BE2C (cell line): ENCODE measurements around the gene PPP1R26.
A peak's percentile ranks its signal among the peaks of the same experiment; 100 is the strongest.

Experiments
- DNase-seq: peaks from one replicate; pipeline ENCODE4 v3.0.0-alpha.2; 2020
- H3K27me3 ChIP-seq: fragments of 250-450 bp; sonication (Bioruptor Pico); 2 replicates; pipeline ENCODE4 v1.5.1; 2020; ENCODE audit warnings: mild to moderate bottlenecking
- H3K36me3 ChIP-seq: fragments of 250-450 bp; sonication (Bioruptor Pico); 2 replicates; pipeline ENCODE4 v1.5.1; 2020; ENCODE audit warnings: mild to moderate bottlenecking
- H3K4me1 ChIP-seq: fragments of 250-450 bp; sonication (Bioruptor Pico); 2 replicates; pipeline ENCODE4 v1.5.1; 2020
- H3K4me3 ChIP-seq: 2 replicates; pipeline ENCODE4 v1.5.1; 2011; ENCODE audit warnings: low read depth, low read length
- H3K9me3 ChIP-seq: fragments of 250-450 bp; sonication (Bioruptor Pico); 2 replicates; pipeline ENCODE4 v1.5.1; 2020
- TF ChIP-seq, protein P1 (sequence below): IDR thresholded peaks from 2 replicates; pipeline ENCODE4 v1.5.1; 2012; ENCODE audit warnings: mild to moderate bottlenecking, low read depth, low read length

The PPP1R26 gene

DNA sequence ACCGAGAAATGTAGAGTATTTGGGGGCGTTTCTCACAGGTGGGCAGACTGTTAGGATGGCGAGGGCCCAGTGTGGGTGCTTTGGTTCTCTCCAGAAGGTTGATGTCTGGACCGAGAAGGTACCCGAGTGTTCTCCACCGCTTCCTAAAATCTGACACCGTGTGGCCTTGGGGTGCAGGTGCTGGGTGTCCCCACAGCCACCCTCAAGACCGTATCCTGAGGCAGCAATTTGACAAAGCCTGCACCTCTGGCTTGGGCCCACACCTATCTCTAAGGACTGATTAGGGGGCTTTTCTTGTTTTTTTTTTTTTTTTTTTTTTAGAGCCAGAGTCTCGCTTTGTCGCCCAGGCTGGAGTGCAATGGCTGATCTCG is 1.3 kb downstream of the PPP1R26 start:
- TF ChIP-seq, protein P1, sequence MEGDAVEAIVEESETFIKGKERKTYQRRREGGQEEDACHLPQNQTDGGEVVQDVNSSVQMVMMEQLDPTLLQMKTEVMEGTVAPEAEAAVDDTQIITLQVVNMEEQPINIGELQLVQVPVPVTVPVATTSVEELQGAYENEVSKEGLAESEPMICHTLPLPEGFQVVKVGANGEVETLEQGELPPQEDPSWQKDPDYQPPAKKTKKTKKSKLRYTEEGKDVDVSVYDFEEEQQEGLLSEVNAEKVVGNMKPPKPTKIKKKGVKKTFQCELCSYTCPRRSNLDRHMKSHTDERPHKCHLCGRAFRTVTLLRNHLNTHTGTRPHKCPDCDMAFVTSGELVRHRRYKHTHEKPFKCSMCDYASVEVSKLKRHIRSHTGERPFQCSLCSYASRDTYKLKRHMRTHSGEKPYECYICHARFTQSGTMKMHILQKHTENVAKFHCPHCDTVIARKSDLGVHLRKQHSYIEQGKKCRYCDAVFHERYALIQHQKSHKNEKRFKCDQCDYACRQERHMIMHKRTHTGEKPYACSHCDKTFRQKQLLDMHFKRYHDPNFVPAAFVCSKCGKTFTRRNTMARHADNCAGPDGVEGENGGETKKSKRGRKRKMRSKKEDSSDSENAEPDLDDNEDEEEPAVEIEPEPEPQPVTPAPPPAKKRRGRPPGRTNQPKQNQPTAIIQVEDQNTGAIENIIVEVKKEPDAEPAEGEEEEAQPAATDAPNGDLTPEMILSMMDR = no peak
- no peaks in the 10 kb centered on the region for H3K9me3 ChIP-seq
- no peaks in the 10 kb centered on the region for H3K4me1 ChIP-seq
- peaks cover 4% of the 10 kb centered on the region for H3K27me3 ChIP-seq
- DNase-seq = no peak
- no peaks in the 10 kb centered on the region for H3K36me3 ChIP-seq
- peak overlapping the region; percentile 66 for H3K4me3 ChIP-seq

DNA sequence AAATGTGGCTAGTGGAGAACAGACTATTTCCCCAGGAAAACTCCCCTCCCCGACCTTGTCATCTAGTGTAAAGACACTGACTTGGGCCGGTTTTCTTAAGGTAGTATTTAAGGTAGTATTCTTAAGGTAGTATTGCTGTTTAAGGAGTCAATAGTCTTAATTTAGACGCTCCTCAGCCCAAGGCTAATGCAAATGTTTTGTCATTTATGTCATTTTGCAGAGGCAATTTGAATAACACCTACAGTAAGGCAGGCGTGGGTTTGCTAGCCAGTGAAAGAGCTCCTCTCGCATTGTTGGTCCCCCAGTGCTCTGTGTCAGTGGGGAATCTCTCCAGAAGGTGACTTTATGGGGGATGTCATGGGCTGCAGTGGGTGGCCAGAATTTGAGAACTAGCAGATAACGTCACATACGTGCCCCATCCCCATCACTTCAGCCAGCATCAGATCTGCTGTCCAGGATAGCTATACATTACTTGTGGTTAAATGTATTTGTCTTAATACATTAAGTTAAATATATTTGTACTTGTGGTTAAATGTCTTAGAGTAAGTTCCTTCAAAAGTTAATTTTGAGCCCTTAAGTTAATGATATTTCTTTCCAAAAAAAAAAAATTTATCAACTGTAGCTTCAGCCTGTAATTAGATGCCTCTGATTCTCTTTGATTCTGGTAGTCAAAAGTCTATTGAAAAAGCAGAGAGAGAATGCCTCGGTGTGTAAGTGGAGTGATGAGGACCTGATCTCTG is 2.6 kb downstream of the PPP1R26 start:
- Histone ChIP-seq H3K4me1 (no peaks in the 10 kb centered on the region), H3K36me3 (no peaks in the 10 kb centered on the region), H3K27me3 (peaks cover 4% of the 10 kb centered on the region), H3K4me3 (no peak overlapping the region), H3K9me3 (no peaks in the 10 kb centered on the region)
- TF ChIP-seq, protein P1 = no peak
- no peak for DNase-seq

- Histone ChIP-seq H3K27me3 (no peaks in the 10 kb centered on the region), H3K4me3 (no peak overlapping the region), H3K9me3 (no peaks in the 10 kb centered on the region), H3K36me3 (no peaks in the 10 kb centered on the region), H3K4me1 (no peaks in the 10 kb centered on the region)
- TF ChIP-seq, protein P1 = no peak
- no peak for DNase-seq
Measured at GRCh38 chr9:135484460-135485277, 5.1 kb downstream of the PPP1R26 start.

GRCh38 chr9:135485385-135485784 is 5.8 kb downstream of the PPP1R26 start:
- no peaks in the 10 kb centered on the region for H3K36me3 ChIP-seq
- no peaks in the 10 kb centered on the region for H3K4me1 ChIP-seq
- TF ChIP-seq, protein P1 = no peak

DNA sequence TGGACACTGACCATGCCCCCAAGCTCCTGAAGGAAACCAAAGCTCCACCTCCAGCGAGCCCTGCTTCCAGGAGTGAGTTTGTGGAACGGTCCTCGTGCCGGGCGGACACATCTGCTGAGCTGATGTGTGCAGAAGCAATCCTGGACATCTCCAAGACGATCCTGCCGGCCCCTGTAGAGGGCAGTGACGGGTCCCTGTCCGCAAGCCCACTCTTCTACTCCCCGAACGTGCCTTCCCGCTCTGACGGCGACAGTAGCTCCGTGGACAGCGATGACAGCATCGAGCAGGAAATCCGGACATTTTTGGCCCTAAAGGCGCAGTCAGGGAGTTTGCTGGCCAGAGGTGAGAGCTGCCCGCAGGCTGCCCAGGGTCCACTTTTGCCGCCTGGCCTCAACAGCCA is 6.2 kb downstream of the PPP1R26 start:
- Histone ChIP-seq H3K4me1 (no peaks in the 10 kb centered on the region), H3K36me3 (no peaks in the 10 kb centered on the region), H3K9me3 (no peaks in the 10 kb centered on the region), H3K4me3 (no peak overlapping the region), H3K27me3 (no peaks in the 10 kb centered on the region)
- TF ChIP-seq, protein P1 = no peak
- no peak for DNase-seq

More at GRCh38 chr9:135485385-135485784, 5.8 kb downstream of the PPP1R26 start:
- DNase-seq = no peak
- Histone ChIP-seq H3K9me3 (no peaks in the 10 kb centered on the region), H3K4me3 (no peak overlapping the region), H3K27me3 (no peaks in the 10 kb centered on the region)
